Astrocyte of the spinal cord (primary cell): Measurements from ENCODE around the gene KDM6B.

Source experiments
- DNase-seq: peaks from one replicate; pipeline ENCODE4 v3.0.0; 2011; ENCODE audit warnings: low read depth, low spot score
- H3K4me3 ChIP-seq: 2 replicates; pipeline ENCODE4 v1.5.1; 2011; ENCODE audit warnings: low read depth, mild to moderate bottlenecking, low read length, moderate library complexity
- in situ Hi-C: cut with HindIII; loops from 2 replicates; pipeline ENCODE4 v1.10.0; 2017; ENCODE audit warnings: low sequenced_read_pairs
- TF ChIP-seq, protein P1 (sequence below): IDR thresholded peaks from 2 replicates; pipeline ENCODE4 v1.5.1; 2012; ENCODE audit warnings: low read depth, mild to moderate bottlenecking, low read length, inconsistent platforms

The KDM6B gene

DNA sequence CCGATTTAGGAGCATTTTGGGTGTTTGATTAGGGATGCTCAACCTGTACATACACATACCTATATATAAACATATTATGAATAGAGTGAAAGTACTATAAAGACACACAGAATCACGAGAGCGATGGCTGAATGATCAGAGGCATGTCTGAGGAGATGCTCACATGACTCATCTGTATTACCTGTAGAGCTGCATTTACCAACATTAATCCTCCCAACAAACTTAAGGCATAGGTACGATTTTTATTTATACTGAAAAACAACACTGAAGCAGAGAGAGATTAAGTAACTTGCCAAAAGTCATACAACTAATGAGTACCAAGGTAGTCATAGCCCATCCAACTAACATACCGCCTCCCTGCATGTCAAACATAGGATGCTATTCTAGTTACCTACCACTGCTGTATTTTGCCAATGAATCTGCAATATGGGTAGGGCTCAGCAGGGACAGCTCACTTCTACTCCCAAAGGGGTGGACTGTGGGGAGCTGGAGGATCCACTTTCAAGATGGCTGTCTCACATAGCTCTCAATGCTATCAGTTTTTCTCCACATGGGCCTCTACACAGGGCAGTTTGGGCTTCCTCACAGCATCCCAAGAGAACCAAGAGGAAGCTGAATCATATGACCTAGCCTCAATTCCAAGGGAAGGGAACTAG is 31.1 kb downstream of the KDM6B start:
- H3K4me3 ChIP-seq: no peak overlapping the region
- TF ChIP-seq, protein P1, sequence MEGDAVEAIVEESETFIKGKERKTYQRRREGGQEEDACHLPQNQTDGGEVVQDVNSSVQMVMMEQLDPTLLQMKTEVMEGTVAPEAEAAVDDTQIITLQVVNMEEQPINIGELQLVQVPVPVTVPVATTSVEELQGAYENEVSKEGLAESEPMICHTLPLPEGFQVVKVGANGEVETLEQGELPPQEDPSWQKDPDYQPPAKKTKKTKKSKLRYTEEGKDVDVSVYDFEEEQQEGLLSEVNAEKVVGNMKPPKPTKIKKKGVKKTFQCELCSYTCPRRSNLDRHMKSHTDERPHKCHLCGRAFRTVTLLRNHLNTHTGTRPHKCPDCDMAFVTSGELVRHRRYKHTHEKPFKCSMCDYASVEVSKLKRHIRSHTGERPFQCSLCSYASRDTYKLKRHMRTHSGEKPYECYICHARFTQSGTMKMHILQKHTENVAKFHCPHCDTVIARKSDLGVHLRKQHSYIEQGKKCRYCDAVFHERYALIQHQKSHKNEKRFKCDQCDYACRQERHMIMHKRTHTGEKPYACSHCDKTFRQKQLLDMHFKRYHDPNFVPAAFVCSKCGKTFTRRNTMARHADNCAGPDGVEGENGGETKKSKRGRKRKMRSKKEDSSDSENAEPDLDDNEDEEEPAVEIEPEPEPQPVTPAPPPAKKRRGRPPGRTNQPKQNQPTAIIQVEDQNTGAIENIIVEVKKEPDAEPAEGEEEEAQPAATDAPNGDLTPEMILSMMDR: no peak
- no peak for DNase-seq
- in situ Hi-C loops: no loop called here

DNA sequence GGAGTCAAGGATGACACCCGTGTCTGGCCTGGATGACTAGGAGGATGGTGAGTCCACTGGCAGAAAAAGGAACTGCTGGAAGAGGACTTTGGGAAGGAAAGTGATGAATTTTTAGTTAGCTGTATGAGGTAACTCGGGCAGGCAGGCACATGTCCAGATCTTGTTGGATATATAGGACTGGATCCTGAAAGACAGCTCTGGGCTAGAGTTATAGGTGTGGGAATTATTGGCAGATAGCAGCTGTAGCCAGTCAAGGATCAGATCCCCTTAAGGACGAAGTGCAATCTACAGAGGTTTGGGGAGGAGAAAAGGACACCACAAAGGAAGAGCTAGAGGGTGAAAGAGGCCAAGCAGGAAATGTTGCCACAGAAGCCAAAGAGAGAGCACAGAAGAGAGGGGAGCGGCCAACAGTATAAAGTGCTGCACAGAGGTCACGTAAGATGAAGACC is 33.9 kb downstream of the KDM6B start:
- in situ Hi-C loops: no loop called here
- no peak for DNase-seq
- TF ChIP-seq, protein P1: no peak
- H3K4me3 ChIP-seq: no peak overlapping the region

DNA sequence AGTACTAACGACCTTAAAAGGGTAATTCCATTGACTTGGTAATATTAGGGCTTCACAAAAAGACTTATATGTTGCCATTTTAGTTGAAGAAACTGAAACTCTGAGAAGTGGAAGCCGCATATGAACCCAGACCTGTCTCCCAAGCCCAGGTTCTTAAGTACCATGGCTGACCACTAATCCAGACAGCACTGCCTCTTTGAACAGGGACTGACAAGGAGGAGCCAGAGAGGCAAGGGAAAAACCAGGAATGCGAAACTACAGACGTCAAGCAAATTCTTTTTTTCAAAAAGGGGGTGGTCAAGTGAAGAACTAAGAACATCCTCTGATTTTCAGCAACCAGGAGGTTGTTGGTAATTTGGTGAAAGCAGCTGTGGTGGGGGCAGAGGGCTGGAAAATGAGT is 39.0 kb downstream of the KDM6B start:
- no peak for DNase-seq
- in situ Hi-C loops: no loop called here
- H3K4me3 ChIP-seq: no peak overlapping the region
- TF ChIP-seq, protein P1: no peak

DNA sequence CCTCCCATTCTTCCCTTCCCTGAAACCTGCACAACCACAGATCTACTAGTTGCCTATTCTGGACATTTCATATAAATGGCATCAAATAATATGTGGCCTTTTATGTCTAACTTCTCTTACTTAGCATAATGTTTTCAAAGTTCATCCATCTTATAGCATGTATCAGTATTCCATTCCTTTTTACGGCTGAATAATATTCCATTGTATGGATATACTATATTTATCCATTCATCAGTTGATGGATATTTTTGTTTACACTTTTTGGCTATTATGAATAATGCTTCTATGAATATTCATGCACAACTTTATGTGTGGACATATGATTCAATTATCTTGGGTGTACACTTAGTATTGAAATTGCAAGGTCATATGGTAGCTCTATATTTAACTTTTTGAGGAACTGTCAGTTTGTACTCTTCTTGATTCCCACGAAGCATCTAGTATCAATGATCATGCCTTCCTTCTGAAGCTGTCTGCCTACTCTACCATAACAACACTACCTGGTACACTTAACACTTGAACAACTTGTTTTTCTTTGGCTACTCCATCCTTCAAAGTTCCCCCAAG is 41.9 kb downstream of the KDM6B start:
- TF ChIP-seq, protein P1: no peak
- H3K4me3 ChIP-seq: no peak overlapping the region
- in situ Hi-C loops: no loop called here
- DNase-seq: no peak

DNA sequence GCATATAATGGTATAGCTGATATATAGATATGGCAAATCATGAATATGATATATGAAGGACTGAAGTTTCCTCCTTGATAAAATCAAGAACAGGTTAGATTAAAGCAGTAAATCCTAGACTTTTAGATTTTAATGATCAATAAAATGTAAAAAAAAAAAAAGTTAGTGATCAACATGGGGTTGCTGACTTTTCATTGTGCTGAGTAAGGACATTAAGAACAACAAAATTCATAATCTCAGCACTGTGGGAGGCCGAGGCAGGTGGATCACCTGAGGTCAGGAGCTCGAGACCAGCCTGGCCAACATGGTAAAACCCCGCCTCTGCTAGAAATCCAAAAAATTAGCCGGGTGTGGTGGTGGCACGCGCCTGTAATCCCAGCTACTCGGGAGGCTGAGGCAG is 44.2 kb downstream of the KDM6B start:
- in situ Hi-C loops: no loop called here
- TF ChIP-seq, protein P1: no peak
- DNase-seq: no peak
- no peak overlapping the region for H3K4me3 ChIP-seq

DNA sequence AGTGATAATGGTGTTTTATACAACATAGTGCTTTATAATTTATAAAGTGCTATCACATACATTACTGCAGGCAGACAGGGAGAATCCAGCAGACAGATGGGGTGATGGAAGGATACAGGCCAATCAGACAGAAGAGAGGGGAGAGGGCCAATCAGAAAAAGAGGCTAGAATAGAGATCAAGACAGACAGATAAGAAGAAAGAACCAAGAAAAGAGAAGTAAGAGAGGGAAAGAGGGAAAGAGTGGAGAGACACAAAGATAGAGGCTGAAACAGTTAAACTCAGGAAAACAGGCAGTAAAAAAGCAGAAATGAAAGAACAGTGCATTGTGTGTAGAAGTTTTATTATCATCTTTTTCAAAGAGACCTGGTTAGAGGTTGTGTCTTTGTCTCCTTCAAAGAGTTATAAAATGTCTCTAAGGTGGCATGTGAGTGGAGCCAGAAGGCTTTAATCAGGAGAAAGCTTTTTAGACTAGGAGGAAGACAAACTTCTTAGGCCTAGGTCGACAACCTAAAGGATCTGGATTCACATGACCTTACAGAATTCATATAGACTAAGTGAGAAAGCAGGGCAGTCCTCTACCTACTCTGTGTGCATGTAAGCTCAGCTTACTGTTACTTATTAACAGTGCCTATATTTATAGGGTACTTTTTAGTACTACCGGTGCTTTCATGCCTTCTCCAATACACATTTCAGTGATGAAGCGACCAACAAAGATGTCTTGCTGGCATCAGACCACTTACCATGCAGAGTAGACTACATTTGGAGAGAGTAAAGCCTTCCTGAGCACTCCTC is 46.3 kb downstream of the KDM6B start:
- in situ Hi-C loops: no loop called here
- DNase-seq: no peak
- TF ChIP-seq, protein P1: no peak
- H3K4me3 ChIP-seq: no peak overlapping the region
